ENCODE measurements around the gene CHCHD10. TPM values are rescaled to one million over a fixed set of nuclear protein-coding genes. Genes with fewer than 3 reads are reported as not detected.

CHCHD10 gene
- total RNA-seq, 6 donors from 2014 or later = 9.1 to 130 (median 39.0) TPM

DNA sequence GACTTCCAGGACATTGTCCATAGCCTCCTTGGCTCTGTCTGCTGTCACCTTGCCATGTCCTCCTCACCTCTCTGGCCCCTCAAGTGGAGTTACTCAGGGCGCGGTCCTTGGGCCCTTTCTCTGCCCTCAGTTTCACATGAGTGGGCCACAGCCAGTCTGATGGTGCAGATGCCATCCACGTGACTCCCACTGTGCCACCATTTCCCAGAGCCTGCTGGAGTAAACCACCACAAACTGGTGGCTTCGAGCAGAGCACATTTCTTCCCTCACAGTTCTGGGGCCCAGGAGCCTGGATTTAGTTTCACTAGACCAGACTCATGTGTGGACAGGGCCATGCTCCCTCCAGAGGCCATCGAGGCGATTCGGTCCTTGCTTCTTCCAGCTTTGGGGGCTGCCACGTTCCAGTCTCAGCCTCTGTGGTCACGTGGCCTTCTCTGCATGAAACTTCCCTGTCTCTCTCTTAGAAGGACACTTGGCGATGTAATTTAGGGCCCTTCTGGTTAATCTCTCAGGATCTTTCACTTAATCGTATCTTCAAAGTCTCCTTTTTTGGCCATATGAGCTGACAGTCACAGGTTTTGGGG lies 33.6 kb upstream of the CHCHD10 start:
- Histone ChIP-seq H3K4me1 (no peaks in the 10 kb centered on the region), H3K27me3 (no peaks in the 10 kb centered on the region), H3K27ac (no peak overlapping the region), H3K9me3 (no peaks in the 10 kb centered on the region), H3K36me3 (peaks cover 31 to 92% (median 77%) of the 10 kb centered on the region in 4 donors), H3K4me3 (no peak overlapping the region)
- TF ChIP-seq POLR2AphosphoS5 (IDR thresholded peaks at IDR 0.05) (no peak), EP300 (IDR thresholded peaks at IDR 0.05) (no peak), POLR2A (IDR thresholded peaks at IDR 0.05) (no peak), CTCF (IDR thresholded peaks at IDR 0.05) (no peak)
- ATAC-seq (ENCODE audit: low FRiP score in 2 of 2) (no peak), DNase-seq (no peak)
- 92% methylated on average over 10 to 11 of the region's 11 CpGs for WGBS, 2 donors

GRCh38 chr22:23800297-23801237 lies 32.8 kb upstream of the CHCHD10 start:
- no peak for DNase-seq

GRCh38 chr22:23796461-23796860 lies 28.7 kb upstream of the CHCHD10 start:
- ATAC-seq (ENCODE audit: low FRiP score in 2 of 2) = no peak

More at GRCh38 chr22:23800297-23801237, 32.8 kb upstream of the CHCHD10 start:
- peaks cover 31 to 92% (median 77%) of the 10 kb centered on the region in 4 donors for H3K36me3 ChIP-seq
- H3K4me1 ChIP-seq = no peaks in the 10 kb centered on the region
- 91 to 98% methylated on average over 17 of the region's 18 CpGs for WGBS, 2 donors
- H3K9me3 ChIP-seq = no peaks in the 10 kb centered on the region
- no peak for ATAC-seq (ENCODE audit: low FRiP score in 2 of 2)
- H3K4me3 ChIP-seq = no peak overlapping the region
- no peak overlapping the region for H3K27ac ChIP-seq
- TF ChIP-seq CTCF (IDR thresholded peaks at IDR 0.05) = no peak
- TF ChIP-seq EP300 (IDR thresholded peaks at IDR 0.05) = no peak
- TF ChIP-seq POLR2AphosphoS5 (IDR thresholded peaks at IDR 0.05) = no peak
- no peaks in the 10 kb centered on the region for H3K27me3 ChIP-seq

GRCh38 chr22:23793326-23793725 lies 25.6 kb upstream of the CHCHD10 start:
- WGBS, 2 donors = 92 to 95% methylated on average over 7 to 8 of the region's 8 CpGs
- peaks cover 0 to 60% (median 44%) of the 10 kb centered on the region in 4 donors for H3K36me3 ChIP-seq
- no peaks in the 10 kb centered on the region for H3K27me3 ChIP-seq
- ATAC-seq (ENCODE audit: low FRiP score in 2 of 2) (no peak), DNase-seq (no peak)
- H3K4me3 ChIP-seq = no peak overlapping the region
- no peaks in the 10 kb centered on the region for H3K9me3 ChIP-seq
- peaks cover 5 to 17% (median 8%) of the 10 kb centered on the region in 4 donors for H3K4me1 ChIP-seq
- no peak overlapping the region for H3K27ac ChIP-seq
- no peak for TF ChIP-seq EP300 (IDR thresholded peaks at IDR 0.05)
- no peak for TF ChIP-seq POLR2A (IDR thresholded peaks at IDR 0.05)
- TF ChIP-seq POLR2AphosphoS5 (IDR thresholded peaks at IDR 0.05) = no peak
- no peak for TF ChIP-seq CTCF (IDR thresholded peaks at IDR 0.05)

More at GRCh38 chr22:23796461-23796860, 28.7 kb upstream of the CHCHD10 start:
- 78 to 87% methylated on average over 5 of the region's 5 CpGs for WGBS, 2 donors
- Histone ChIP-seq H3K4me3 (no peak overlapping the region), H3K4me1 (no peaks in the 10 kb centered on the region), H3K9me3 (no peaks in the 10 kb centered on the region), H3K36me3 (peaks cover 13 to 91% (median 66%) of the 10 kb centered on the region in 4 donors), H3K27ac (no peak overlapping the region), H3K27me3 (no peaks in the 10 kb centered on the region)
- no peak for DNase-seq
- TF ChIP-seq POLR2A (IDR thresholded peaks at IDR 0.05) = no peak
- TF ChIP-seq POLR2AphosphoS5 (IDR thresholded peaks at IDR 0.05) = no peak
- TF ChIP-seq EP300 (IDR thresholded peaks at IDR 0.05) = no peak
- TF ChIP-seq CTCF (IDR thresholded peaks at IDR 0.05) = no peak

All from upper lobe of left lung (tissue), 6 donors.